PC-9 (cell line): ENCODE results near the gene DLG2. TPM values are rescaled to one million over a fixed set of nuclear protein-coding genes. Genes with fewer than 3 reads are reported as not detected.
A peak's percentile ranks its signal among the peaks of the same experiment; 100 is the strongest.

Source experiments
- BruUV-seq: library from RNA; stranded (reverse); fragments of 400-500 nt; replicated peaks from 2 replicates; lab custom pipeline; 2021; lab: Mats Ljungman, UMichigan
- CTCF ChIA-PET: fragments of 300-600 bp; sonication (Branson Sonifier 250); formaldehyde crosslinking; loops from one replicate; lab custom pipeline; 2022; ENCODE audit warnings: antibody characterized with exemption; lab: Charles Lee
- POLR2A ChIA-PET: fragments of 300-600 bp; sonication (Branson Sonifier 250); formaldehyde crosslinking; loops from one replicate; lab custom pipeline; 2022; ENCODE audit warnings: antibody characterized with exemption; ENCODE audit not compliant: unreplicated experiment; lab: Charles Lee
- DNase-seq, 2 experiments: peaks; one replicate each; pipeline versions ENCODE4 v3.0.0 to v3.0.0-alpha.2; 2015 to 2022; ENCODE audit warnings: mixed read lengths in 1 of 2
- H2AFZ ChIP-seq: fragments of 200-600 bp; sonication (generic); 2 replicates; pipeline ENCODE4 v1.8.1; 2017; ENCODE audit warnings: antibody characterized with exemption
- H3F3A ChIP-seq: fragments of 200-600 bp; sonication (generic); 2 replicates; pipeline ENCODE4 v1.8.1; 2017; ENCODE audit warnings: antibody characterized with exemption, mild to moderate bottlenecking, low read depth; ENCODE audit not compliant: insufficient read depth
- H3K27ac ChIP-seq: fragments of 200-600 bp; sonication (generic); 2 replicates; pipeline ENCODE4 v1.6.1; 2016; ENCODE audit warnings: mixed run types
- H3K27me3 ChIP-seq: fragments of 200-600 bp; sonication (generic); 2 replicates; pipeline ENCODE4 v1.6.1; 2016; ENCODE audit warnings: low read depth, mixed run types; ENCODE audit not compliant: insufficient read depth
- H3K36me3 ChIP-seq: fragments of 200-600 bp; sonication (generic); 2 replicates; pipeline ENCODE4 v1.6.1; 2016; ENCODE audit warnings: low read depth, mixed run types
- H3K4me1 ChIP-seq: fragments of 200-600 bp; sonication (generic); replicated peaks from 2 replicates; pipeline ENCODE4 v1.6.1; 2016; ENCODE audit warnings: mixed run types; ENCODE audit not compliant: insufficient read depth
- H3K4me2 ChIP-seq: fragments of 200-600 bp; sonication (generic); 2 replicates; pipeline ENCODE4 v1.6.1; 2017; ENCODE audit warnings: mixed run types
- H3K4me3 ChIP-seq: fragments of 200-600 bp; sonication (generic); 2 replicates; pipeline ENCODE4 v1.6.1; 2016; ENCODE audit warnings: mixed run types
- H3K79me2 ChIP-seq: fragments of 200-600 bp; sonication (generic); 2 replicates; pipeline ENCODE4 v1.6.1; 2017; ENCODE audit warnings: low read depth, mixed run types
- H3K9me2 ChIP-seq: fragments of 200-600 bp; sonication (generic); 2 replicates; pipeline ENCODE4 v1.8.1; 2017; ENCODE audit warnings: mild to moderate bottlenecking; ENCODE audit not compliant: insufficient read depth
- H3K9me3 ChIP-seq: fragments of 200-600 bp; sonication (generic); 2 replicates; pipeline ENCODE4 v1.8.1; 2016; ENCODE audit warnings: low read depth; ENCODE audit not compliant: insufficient read depth
- H4K20me1 ChIP-seq: fragments of 200-600 bp; sonication (generic); 2 replicates; pipeline ENCODE4 v1.8.1; 2017; ENCODE audit not compliant: insufficient read depth
- CTCF ChIP-seq: fragments of 200-600 bp; sonication (generic); conservative IDR thresholded peaks from 2 replicates; pipeline ENCODE4 v1.6.1; 2017; ENCODE audit warnings: mixed run types, antibody characterized with exemption, mild to moderate bottlenecking, moderate library complexity
- EZH2 ChIP-seq: fragments of 200-600 bp; sonication (generic); IDR thresholded peaks from 2 replicates; pipeline ENCODE4 v1.8.0; 2017; ENCODE audit warnings: antibody characterized with exemption, low read depth
- intact Hi-C: fragments of 100-400 bp; cut with micrococcal nuclease; formaldehyde crosslinking; loops from one replicate; pipeline ENCODE4 v1.10.0; 2022; ENCODE audit not compliant: unreplicated experiment
- total RNA-seq: library from RNA; stranded (reverse); gene quantifications from 2 replicates; pipeline ENCODE4 v1.2.3, GENCODE V29; 2021

Gene DLG2
- total RNA-seq, 1 experiment from 2014 or later, result 6.4 TPM

GRCh38 chr11:85089654-85090053 lies 537.5 kb downstream of the DLG2 start:
- Histone ChIP-seq H3K4me2 (no peak overlapping the region), H3K4me1 (peaks cover 14% of the 10 kb centered on the region), H3K27me3 (no peaks in the 10 kb centered on the region), H3K36me3 (no peaks in the 10 kb centered on the region), H3K79me2 (no peaks in the 10 kb centered on the region), H3K9me2 (peaks cover 4% of the 10 kb centered on the region; the same call in 1 of the 2 replicates), H3K4me3 (no peak overlapping the region), H4K20me1 (no peaks in the 10 kb centered on the region), H3K27ac (no peak overlapping the region), H2AFZ (no peak overlapping the region), H3F3A (peaks cover 3% of the 10 kb centered on the region; the same call in 1 of the 2 replicates), H3K9me3 (no peaks in the 10 kb centered on the region)
- intact Hi-C loops, result no loop called here
- no TSS peak for BruUV-seq
- ChIA-PET CTCF (no interaction called here), POLR2A (no interaction called here)
- DNase-seq, result no peak
- TF ChIP-seq EZH2 (no peak), CTCF (no peak)

GRCh38 chr11:85088286-85088685 lies 538.9 kb downstream of the DLG2 start:
- ChIA-PET POLR2A (no interaction called here), CTCF (no interaction called here)
- Histone ChIP-seq H3K36me3 (no peaks in the 10 kb centered on the region), H3K79me2 (no peaks in the 10 kb centered on the region), H3F3A (peaks cover 3% of the 10 kb centered on the region; the same call in 1 of the 2 replicates), H3K4me1 (peaks cover 14% of the 10 kb centered on the region), H3K9me2 (peaks cover 4% of the 10 kb centered on the region; the same call in 1 of the 2 replicates), H3K27me3 (no peaks in the 10 kb centered on the region), H2AFZ (no peak overlapping the region), H3K4me3 (no peak overlapping the region), H3K4me2 (no peak overlapping the region), H3K27ac (no peak overlapping the region), H3K9me3 (no peaks in the 10 kb centered on the region), H4K20me1 (no peaks in the 10 kb centered on the region)
- no peak for DNase-seq
- no TSS peak for BruUV-seq
- intact Hi-C loops, result no loop called here
- TF ChIP-seq CTCF (no peak), EZH2 (no peak)

- Histone ChIP-seq H3K9me2 (peaks cover 4% of the 10 kb centered on the region; the same call in 1 of the 2 replicates), H3K79me2 (no peaks in the 10 kb centered on the region), H3K4me3 (no peak overlapping the region), H3K27me3 (no peaks in the 10 kb centered on the region), H3K36me3 (no peaks in the 10 kb centered on the region), H2AFZ (no peak overlapping the region), H3F3A (peaks cover 3% of the 10 kb centered on the region; the same call in 1 of the 2 replicates), H3K4me1 (peaks cover 14% of the 10 kb centered on the region), H4K20me1 (no peaks in the 10 kb centered on the region), H3K4me2 (peak overlapping the region; percentile 25; the same call in 1 of the 2 replicates), H3K27ac (peak overlapping the region; percentile 30), H3K9me3 (no peaks in the 10 kb centered on the region)
- TF ChIP-seq EZH2 (no peak), CTCF (no peak)
- no TSS peak for BruUV-seq
- DNase-seq, result peak in 1 of 2 experiments; percentile 88
- intact Hi-C loops, result no loop called here
- POLR2A ChIA-PET, result no interaction called here
- CTCF ChIA-PET, result no interaction called here
These were observed 540.5 kb downstream of the DLG2 start for GRCh38 chr11:85086504-85087284.
